ENCODE measurements around the gene HSPG2. TPM values are rescaled to one million over a fixed set of nuclear protein-coding genes. Genes with fewer than 3 reads are reported as not detected.

HSPG2 gene
- total RNA-seq, 1 donor from 2014 or later, result 1.7 TPM

- Mint-ChIP-seq H3K27me3 (no peaks in the 10 kb centered on the region), H3K27ac (no peak overlapping the region), H3K36me3 (ENCODE audit: low read depth) (peaks cover 3% of the 10 kb centered on the region), H3K9me3 (no peaks in the 10 kb centered on the region), H3K4me3 (no peak overlapping the region), H3K4me1 (no peaks in the 10 kb centered on the region)
- DNase-seq (no peak), ATAC-seq (ENCODE audit: low read depth) (no peak)
- TF ChIP-seq CTCF (IDR thresholded peaks at IDR 0.05), result no peak
- ChIA-PET CTCF (no interaction called here), POLR2A (interaction anchor here (0.5 to 0.6 kb wide), 2 partner anchors 109 to 1286 kb away, joined by 3 to 4 read pairs; no protein-coding TSS in a partner anchor)
- intact Hi-C loops (cut with micrococcal nuclease), result no loop called here
Observed at GRCh38 chr1:21823980-21824702, 113.0 kb downstream of the HSPG2 start.

GRCh38 chr1:21823206-21823979 lies 113.7 kb downstream of the HSPG2 start:
- Mint-ChIP-seq H3K4me1 (peaks cover 3% of the 10 kb centered on the region), H3K36me3 (ENCODE audit: low read depth) (peaks cover 3% of the 10 kb centered on the region), H3K9me3 (no peaks in the 10 kb centered on the region), H3K27me3 (no peaks in the 10 kb centered on the region), H3K27ac (no peak overlapping the region), H3K4me3 (no peak overlapping the region)
- intact Hi-C loops (cut with micrococcal nuclease), result no loop called here
- DNase-seq (no peak), ATAC-seq (ENCODE audit: low read depth) (no peak)
- ChIA-PET CTCF (no interaction called here), POLR2A (interaction anchor here (0.6 kb wide), 1 partner anchor 1285 kb away, joined by 4 read pairs; no protein-coding TSS in a partner anchor)
- no peak for TF ChIP-seq CTCF (IDR thresholded peaks at IDR 0.05)

GRCh38 chr1:21822349-21822748 lies 114.8 kb downstream of the HSPG2 start:
- POLR2A ChIA-PET, result no interaction called here

GRCh38 chr1:21821385-21822019 lies 115.6 kb downstream of the HSPG2 start:
- Mint-ChIP-seq H3K27ac (no peak overlapping the region), H3K4me1 (peaks cover 3% of the 10 kb centered on the region), H3K36me3 (ENCODE audit: low read depth) (no peaks in the 10 kb centered on the region), H3K27me3 (no peaks in the 10 kb centered on the region), H3K4me3 (no peak overlapping the region), H3K9me3 (no peaks in the 10 kb centered on the region)
- ATAC-seq (ENCODE audit: low read depth) (no peak), DNase-seq (no peak)
- intact Hi-C loops (cut with micrococcal nuclease), result no loop called here
- no peak for TF ChIP-seq CTCF (IDR thresholded peaks at IDR 0.05)
- CTCF ChIA-PET, result no interaction called here
- POLR2A ChIA-PET, result interaction anchor here (0.7 kb wide), 1 partner anchor 10 kb away, joined by 5 read pairs; no protein-coding TSS in a partner anchor

More at GRCh38 chr1:21822349-21822748, 114.8 kb downstream of the HSPG2 start:
- intact Hi-C loops (cut with micrococcal nuclease), result no loop called here
- DNase-seq (no peak), ATAC-seq (ENCODE audit: low read depth) (no peak)
- Mint-ChIP-seq H3K4me3 (no peak overlapping the region), H3K4me1 (peaks cover 3% of the 10 kb centered on the region), H3K36me3 (ENCODE audit: low read depth) (peaks cover under 1% of the 10 kb centered on the region), H3K9me3 (no peaks in the 10 kb centered on the region), H3K27me3 (no peaks in the 10 kb centered on the region), H3K27ac (no peak overlapping the region)
- TF ChIP-seq CTCF (IDR thresholded peaks at IDR 0.05), result no peak
- CTCF ChIA-PET, result no interaction called here

Data from activated B cell treated with CpG ODN at 0.5 μM for 24 hours (primary cell).